ENCODE results near the gene RGS16. TPM values are rescaled to one million over a fixed set of nuclear protein-coding genes. Genes with fewer than 3 reads are reported as not detected.

Gene RGS16
- total RNA-seq, 1 donor from 2014 or later: under 0.01 TPM

GRCh38 chr1:182584746-182585145, 19.4 kb downstream of the RGS16 start:
- no peak for DNase-seq (ENCODE audit: low read depth, low spot score)

GRCh38 chr1:182580736-182581135, 23.5 kb downstream of the RGS16 start:
- DNase-seq (ENCODE audit: low read depth, low spot score): no peak

GRCh38 chr1:182575540-182576149, 28.5 kb downstream of the RGS16 start:
- DNase-seq (ENCODE audit: low read depth, low spot score): no peak

- no peak for DNase-seq (ENCODE audit: low read depth, low spot score)
Measured at GRCh38 chr1:182574156-182574555, 30.0 kb downstream of the RGS16 start.

- no peak for DNase-seq (ENCODE audit: low read depth, low spot score)
Measured at GRCh38 chr1:182570611-182570970, 33.6 kb downstream of the RGS16 start.

GRCh38 chr1:182569939-182570610, 34.1 kb downstream of the RGS16 start:
- DNase-seq (ENCODE audit: low read depth, low spot score): no peak

- no peak for DNase-seq (ENCODE audit: low read depth, low spot score)
Measured at GRCh38 chr1:182568647-182569284, 35.4 kb downstream of the RGS16 start.

- no peak for DNase-seq (ENCODE audit: low read depth, low spot score)
Measured at GRCh38 chr1:182567629-182568028, 36.6 kb downstream of the RGS16 start.

- DNase-seq (ENCODE audit: low read depth, low spot score): no peak
Measured at GRCh38 chr1:182565537-182565936, 38.7 kb downstream of the RGS16 start.

GRCh38 chr1:182564406-182565004, 39.7 kb downstream of the RGS16 start:
- DNase-seq (ENCODE audit: low read depth, low spot score): no peak

GRCh38 chr1:182563095-182563494, 41.1 kb downstream of the RGS16 start:
- no peak for DNase-seq (ENCODE audit: low read depth, low spot score)

- DNase-seq (ENCODE audit: low read depth, low spot score): no peak
Measured at GRCh38 chr1:182561456-182561855, 42.7 kb downstream of the RGS16 start.

- DNase-seq (ENCODE audit: low read depth, low spot score): no peak
Measured at GRCh38 chr1:182560392-182560984, 43.7 kb downstream of the RGS16 start.

GRCh38 chr1:182556279-182556678, 47.9 kb downstream of the RGS16 start:
- no peak for DNase-seq (ENCODE audit: low read depth, low spot score)

GRCh38 chr1:182555493-182555892, 48.7 kb downstream of the RGS16 start:
- no peak for DNase-seq (ENCODE audit: low read depth, low spot score)

- no peak for DNase-seq (ENCODE audit: low read depth, low spot score)
Measured at GRCh38 chr1:182552527-182552926, 51.7 kb downstream of the RGS16 start.

- DNase-seq (ENCODE audit: low read depth, low spot score): no peak
Measured at GRCh38 chr1:182549811-182550210, 54.4 kb downstream of the RGS16 start.

- no peak for DNase-seq (ENCODE audit: low read depth, low spot score)
Measured at GRCh38 chr1:182549346-182549745, 54.8 kb downstream of the RGS16 start.
